Neuronal stem cell (in vitro differentiated cells): ENCODE measurements around the gene NLGN1.

Experiments
- DNase-seq: peaks from one replicate; pipeline ENCODE4 v3.0.0-alpha.2; 2013; ENCODE audit warnings: low spot score
- H2AFZ ChIP-seq: one replicate; pipeline ENCODE4 v1.6.1; 2013; ENCODE audit warnings: mild to moderate bottlenecking, low read length, inconsistent platforms
- H2AK5ac ChIP-seq: 2 replicates; pipeline ENCODE4 v1.6.1; 2013; ENCODE audit warnings: low read depth, mild to moderate bottlenecking, inconsistent platforms, low read length, moderate library complexity, mixed read lengths
- H2BK120ac ChIP-seq: 2 replicates; pipeline ENCODE4 v1.6.1; 2013; ENCODE audit warnings: low read depth, mild to moderate bottlenecking, inconsistent platforms, low read length, moderate library complexity, mixed read lengths
- H2BK12ac ChIP-seq: one replicate; pipeline ENCODE4 v1.6.1; 2013; ENCODE audit warnings: low read length, inconsistent platforms
- H2BK15ac ChIP-seq: 2 replicates; pipeline ENCODE4 v1.6.1; 2013; ENCODE audit warnings: mild to moderate bottlenecking, low read length, inconsistent platforms, mixed read lengths
- H2BK5ac ChIP-seq: one replicate; pipeline ENCODE4 v1.6.1; 2013; ENCODE audit warnings: inconsistent platforms, mild to moderate bottlenecking, low read length, moderate library complexity
- H3K14ac ChIP-seq: one replicate; pipeline ENCODE4 v1.6.1; 2013; ENCODE audit warnings: low read length, inconsistent platforms
- H3K18ac ChIP-seq: 2 replicates; pipeline ENCODE4 v1.6.1; 2013; ENCODE audit warnings: low read length, inconsistent platforms
- H3K23ac ChIP-seq: 2 replicates; pipeline ENCODE4 v1.6.1; 2013; ENCODE audit warnings: low read depth, mild to moderate bottlenecking, mixed read lengths, low read length, inconsistent platforms; ENCODE audit not compliant: poor library complexity
- H3K27ac ChIP-seq: replicated peaks from 3 replicates; pipeline ENCODE4 v1.5.1; 2013; ENCODE audit warnings: low read length, inconsistent platforms
- H3K27me3 ChIP-seq, 3 experiments: 2 replicates each; pipeline ENCODE4 v1.6.1; 2013; ENCODE audit warnings: low read length in 3 of 3, mild to moderate bottlenecking in 2 of 3, inconsistent platforms in 1 of 3, low read depth in 1 of 3, mixed read lengths in 1 of 3, moderate library complexity in 1 of 3; ENCODE audit not compliant: control insufficient read depth in 3 of 3, insufficient read depth in 3 of 3
- H3K36me3 ChIP-seq, 2 donors: replicated peaks in 1 of 2; 2 replicates each; pipeline ENCODE4 v1.6.1; 2013; ENCODE audit warnings: low read length in 2 of 2; ENCODE audit not compliant: control insufficient read depth in 2 of 2, insufficient read depth in 2 of 2
- H3K4ac ChIP-seq: 2 replicates; pipeline ENCODE4 v1.6.1; 2013; ENCODE audit warnings: inconsistent platforms, mild to moderate bottlenecking, low read length, moderate library complexity
- H3K4me1 ChIP-seq, 2 donors: 1 replicate in 1 of 2; 2 replicates in 1 of 2; pipeline ENCODE4 v1.6.1; 2013; ENCODE audit warnings: low read length in 2 of 2, low read depth in 1 of 2; ENCODE audit not compliant: control insufficient read depth in 2 of 2, insufficient read depth in 1 of 2
- H3K4me2 ChIP-seq: one replicate; pipeline ENCODE4 v1.6.1; 2013; ENCODE audit warnings: mild to moderate bottlenecking, low read length, inconsistent platforms; ENCODE audit not compliant: insufficient read depth, poor library complexity, severe bottlenecking
- H3K4me3 ChIP-seq, 2 donors: 2 replicates each; pipeline ENCODE4 v1.5.1; 2013; ENCODE audit warnings: low read length in 2 of 2, mild to moderate bottlenecking in 2 of 2, inconsistent platforms in 1 of 2, moderate library complexity in 1 of 2
- H3K79me1 ChIP-seq: one replicate; pipeline ENCODE4 v1.6.1; 2013; ENCODE audit warnings: low read depth, mild to moderate bottlenecking, inconsistent platforms, low read length, moderate library complexity
- H3K9ac ChIP-seq: one replicate; pipeline ENCODE4 v1.6.1; 2013; ENCODE audit warnings: mild to moderate bottlenecking, low read depth, low read length, inconsistent platforms; ENCODE audit not compliant: poor library complexity
- H3K9me3 ChIP-seq, 2 donors: replicated peaks in 1 of 2; 2 replicates each; pipeline versions ENCODE3 to v1.6.1; 2013; ENCODE audit warnings: low read length in 2 of 2, mild to moderate bottlenecking in 2 of 2, inconsistent platforms in 1 of 2, low read depth in 1 of 2, mixed read lengths in 1 of 2, moderate library complexity in 1 of 2; ENCODE audit not compliant: control insufficient read depth in 2 of 2, insufficient read depth in 1 of 2
- H4K8ac ChIP-seq: one replicate; pipeline ENCODE4 v1.6.1; 2013; ENCODE audit warnings: low read depth, mild to moderate bottlenecking, inconsistent platforms, low read length, moderate library complexity
- H4K91ac ChIP-seq: one replicate; pipeline ENCODE4 v1.6.1; 2013; ENCODE audit warnings: low read length, low read depth, mild to moderate bottlenecking, inconsistent platforms; ENCODE audit not compliant: poor library complexity
- WGBS, 2 donors: extraction: QIAGEN DNeasy Blood & Tissue Kit; methylation state at CpG; one replicate each; pipeline ENCODE4 v1.1.7; 2013; ENCODE audit warnings: missing lambda C conversion rate in 2 of 2, mixed read lengths in 1 of 2; ENCODE audit not compliant: insufficient read length in 2 of 2, insufficient replicate concordance in 1 of 2; ENCODE audit errors: extremely low coverage in 2 of 2; 5-methylcytosine and 5-hydroxymethylcytosine counted together

Gene NLGN1

DNA sequence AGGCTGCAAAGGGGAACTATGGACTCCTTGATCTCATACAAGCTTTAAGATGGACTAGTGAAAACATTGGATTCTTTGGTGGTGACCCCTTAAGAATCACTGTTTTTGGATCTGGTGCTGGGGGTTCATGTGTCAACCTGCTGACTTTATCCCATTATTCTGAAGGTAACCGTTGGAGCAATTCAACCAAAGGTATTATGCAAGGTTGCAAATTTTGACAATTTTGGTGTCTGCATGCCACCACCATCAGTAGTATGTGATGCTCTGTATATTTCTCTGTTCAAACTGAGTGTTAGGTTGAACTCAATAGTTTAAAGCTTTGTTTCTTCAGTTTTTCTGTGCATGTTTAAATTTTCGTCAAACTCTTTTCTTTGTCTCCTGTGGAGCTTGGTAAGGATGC, 877.8 kb downstream of the NLGN1 start:
- no CpG with 5 or more reads among the region's 2 CpGs for WGBS, 2 donors
- H3K27ac ChIP-seq: no peak overlapping the region
- no peak overlapping the region for H4K91ac ChIP-seq

DNA sequence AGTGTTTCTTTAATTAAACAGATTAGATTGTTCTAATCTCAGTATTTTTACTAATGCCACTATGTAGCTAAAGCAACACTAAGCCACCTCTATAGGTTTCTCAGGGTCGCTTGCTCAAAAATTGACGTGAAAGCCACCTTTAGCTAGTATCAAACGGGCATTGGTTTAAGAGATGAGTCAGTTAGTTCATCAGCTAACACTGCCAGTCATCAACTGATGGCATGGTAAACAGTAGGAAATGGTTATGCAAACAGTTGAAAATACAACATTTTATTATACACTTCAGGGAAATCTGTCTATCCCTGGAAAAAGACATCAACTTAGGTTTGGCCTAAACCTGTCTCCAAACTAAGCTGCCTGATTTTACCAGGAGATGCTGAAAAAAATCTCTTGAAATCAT, 879.3 kb downstream of the NLGN1 start:
- Histone ChIP-seq H2BK120ac (no peak overlapping the region), H3K9ac (no peak overlapping the region)
- no CpG with 5 or more reads among the region's 3 CpGs for WGBS, 2 donors

More for the DNA sequence above, 877.8 kb downstream of the NLGN1 start:
- no peaks in the 10 kb centered on the region for H3K79me1 ChIP-seq
- no peak overlapping the region for H2BK5ac ChIP-seq
- H3K4me1 ChIP-seq: no peaks in the 10 kb centered on the region
- H3K18ac ChIP-seq: no peak overlapping the region
- H4K8ac ChIP-seq: no peak overlapping the region
- no peak overlapping the region for H2AK5ac ChIP-seq
- H3K14ac ChIP-seq: no peak overlapping the region
- H2BK15ac ChIP-seq: no peak overlapping the region
- no peak overlapping the region for H3K4me3 ChIP-seq
- no peak overlapping the region for H2AFZ ChIP-seq
- H3K4ac ChIP-seq: no peak overlapping the region
- no peak overlapping the region for H3K9ac ChIP-seq
- H3K9me3 ChIP-seq: no peaks in the 10 kb centered on the region
- no peak overlapping the region for H2BK12ac ChIP-seq
- no peak overlapping the region for H3K23ac ChIP-seq
- H3K4me2 ChIP-seq: no peak overlapping the region
- H2BK120ac ChIP-seq: no peak overlapping the region
- DNase-seq: no peak
- no peaks in the 10 kb centered on the region for H3K36me3 ChIP-seq
- H3K27me3 ChIP-seq: no peaks in the 10 kb centered on the region

DNA sequence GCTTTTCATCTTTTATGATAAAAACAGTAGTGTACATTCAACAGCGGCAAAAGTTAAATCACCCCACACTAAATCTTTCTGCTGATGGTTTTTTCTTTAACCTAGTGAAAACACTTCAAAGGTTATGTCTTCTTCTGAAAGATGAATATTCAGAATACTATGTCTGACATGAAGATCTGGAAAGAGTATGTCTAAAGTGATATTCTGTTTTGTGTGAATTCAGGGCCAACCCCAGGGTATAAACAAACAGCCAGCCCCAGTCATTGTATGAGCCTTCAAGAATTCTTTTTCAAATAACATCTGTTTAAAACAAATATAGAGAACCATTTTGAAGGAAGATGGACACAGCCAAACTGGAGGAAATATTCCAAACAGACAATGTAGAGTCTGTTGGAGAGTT, 880.5 kb downstream of the NLGN1 start:
- H3K18ac ChIP-seq: no peak overlapping the region
- no peaks in the 10 kb centered on the region for H3K4me1 ChIP-seq
- H3K36me3 ChIP-seq: peaks cover 4 to 5% of the 10 kb centered on the region in 2 donors
- peaks cover 2 to 4% of the 10 kb centered on the region in 2 donors for H3K9me3 ChIP-seq
- no peak overlapping the region for H3K4me3 ChIP-seq
- no peak overlapping the region for H2AK5ac ChIP-seq
- no peak overlapping the region for H3K14ac ChIP-seq
- H3K79me1 ChIP-seq: no peaks in the 10 kb centered on the region
- no peak overlapping the region for H3K9ac ChIP-seq
- no peak overlapping the region for H2BK120ac ChIP-seq
- no peak overlapping the region for H3K23ac ChIP-seq
- WGBS, 2 donors: no CpG with 5 or more reads among the region's 1 CpG
- no peak overlapping the region for H2BK5ac ChIP-seq
- no peak overlapping the region for H4K91ac ChIP-seq
- no peaks in the 10 kb centered on the region for H3K27me3 ChIP-seq
- H2BK15ac ChIP-seq: no peak overlapping the region
- H2BK12ac ChIP-seq: no peak overlapping the region
- no peak overlapping the region for H3K4me2 ChIP-seq
- H3K27ac ChIP-seq: no peak overlapping the region
- no peak for DNase-seq
- no peak overlapping the region for H2AFZ ChIP-seq
- no peak overlapping the region for H4K8ac ChIP-seq
- H3K4ac ChIP-seq: no peak overlapping the region

More for the DNA sequence above, 879.3 kb downstream of the NLGN1 start:
- H3K4me2 ChIP-seq: no peak overlapping the region
- H3K23ac ChIP-seq: no peak overlapping the region
- H3K4me3 ChIP-seq: no peak overlapping the region
- H2BK15ac ChIP-seq: no peak overlapping the region
- no peaks in the 10 kb centered on the region for H3K27me3 ChIP-seq
- peaks cover 4 to 5% of the 10 kb centered on the region in 2 donors for H3K36me3 ChIP-seq
- no peak overlapping the region for H2BK5ac ChIP-seq
- H4K91ac ChIP-seq: no peak overlapping the region
- no peaks in the 10 kb centered on the region for H3K79me1 ChIP-seq
- no peak overlapping the region for H3K27ac ChIP-seq
- no peak overlapping the region for H2BK12ac ChIP-seq
- no peak overlapping the region for H3K4ac ChIP-seq
- peaks cover 2 to 4% of the 10 kb centered on the region in 2 donors for H3K9me3 ChIP-seq
- H3K4me1 ChIP-seq: no peaks in the 10 kb centered on the region
- H3K14ac ChIP-seq: no peak overlapping the region
- H3K18ac ChIP-seq: no peak overlapping the region
- DNase-seq: no peak
- H2AK5ac ChIP-seq: no peak overlapping the region
- H2AFZ ChIP-seq: no peak overlapping the region
- no peak overlapping the region for H4K8ac ChIP-seq

DNA sequence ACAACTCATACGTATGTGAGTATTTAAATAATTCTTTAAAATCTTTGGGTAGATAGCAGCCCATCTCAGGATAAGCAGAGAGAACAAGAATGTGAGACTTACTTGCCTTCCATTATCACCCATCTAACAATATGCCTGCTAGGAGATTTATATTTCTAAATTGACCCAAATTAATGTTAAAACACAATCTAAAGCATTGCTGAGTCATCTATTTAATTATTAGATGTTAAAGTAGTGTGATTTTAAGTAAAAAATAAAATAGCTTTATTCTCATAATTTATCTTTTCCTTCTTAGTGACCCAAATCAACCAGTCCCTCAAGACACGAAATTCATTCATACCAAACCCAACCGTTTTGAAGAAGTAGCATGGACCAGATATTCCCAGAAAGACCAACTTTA, 882.6 kb downstream of the NLGN1 start:
- Histone ChIP-seq H3K18ac (no peak overlapping the region), H2BK12ac (no peak overlapping the region), H3K4me2 (no peak overlapping the region), H3K14ac (no peak overlapping the region), H4K91ac (no peak overlapping the region), H3K9me3 (peaks cover 2 to 4% of the 10 kb centered on the region in 2 donors), H3K9ac (no peak overlapping the region), H3K27ac (no peak overlapping the region), H2AK5ac (no peak overlapping the region), H3K36me3 (peaks cover 4 to 5% of the 10 kb centered on the region in 2 donors), H2BK5ac (no peak overlapping the region), H3K4me3 (no peak overlapping the region), H3K23ac (no peak overlapping the region), H2BK15ac (no peak overlapping the region), H2BK120ac (no peak overlapping the region), H3K4me1 (no peaks in the 10 kb centered on the region), H4K8ac (no peak overlapping the region), H3K27me3 (no peaks in the 10 kb centered on the region), H2AFZ (no peak overlapping the region), H3K4ac (no peak overlapping the region), H3K79me1 (no peaks in the 10 kb centered on the region)
- DNase-seq: no peak
- WGBS, 2 donors: no CpG with 5 or more reads among the region's 3 CpGs
